Coronary artery (tissue), 2 donors: ENCODE data around the gene RBFOX2.

Experiments used
- DNase-seq: peaks from one replicate; pipeline ENCODE4 v3.0.0-alpha.2; 2017; ENCODE audit warnings: low spot score
- H3K27ac ChIP-seq, 2 donors: fragments of 200-600 bp; sonication (generic); one replicate each; pipeline ENCODE4 v1.5.1; 2016 to 2019
- H3K4me3 ChIP-seq: fragments of 200-600 bp; sonication (generic); 2 replicates; pipeline ENCODE4 v1.5.1; 2016; ENCODE audit warnings: mild to moderate bottlenecking, moderate library complexity
- TF ChIP-seq, protein P1 (sequence below): fragments of 200-600 bp; sonication (generic); IDR thresholded peaks from one replicate; pipeline ENCODE4 v1.5.1; 2019; ENCODE audit warnings: antibody characterized with exemption

RBFOX2 gene

DNA sequence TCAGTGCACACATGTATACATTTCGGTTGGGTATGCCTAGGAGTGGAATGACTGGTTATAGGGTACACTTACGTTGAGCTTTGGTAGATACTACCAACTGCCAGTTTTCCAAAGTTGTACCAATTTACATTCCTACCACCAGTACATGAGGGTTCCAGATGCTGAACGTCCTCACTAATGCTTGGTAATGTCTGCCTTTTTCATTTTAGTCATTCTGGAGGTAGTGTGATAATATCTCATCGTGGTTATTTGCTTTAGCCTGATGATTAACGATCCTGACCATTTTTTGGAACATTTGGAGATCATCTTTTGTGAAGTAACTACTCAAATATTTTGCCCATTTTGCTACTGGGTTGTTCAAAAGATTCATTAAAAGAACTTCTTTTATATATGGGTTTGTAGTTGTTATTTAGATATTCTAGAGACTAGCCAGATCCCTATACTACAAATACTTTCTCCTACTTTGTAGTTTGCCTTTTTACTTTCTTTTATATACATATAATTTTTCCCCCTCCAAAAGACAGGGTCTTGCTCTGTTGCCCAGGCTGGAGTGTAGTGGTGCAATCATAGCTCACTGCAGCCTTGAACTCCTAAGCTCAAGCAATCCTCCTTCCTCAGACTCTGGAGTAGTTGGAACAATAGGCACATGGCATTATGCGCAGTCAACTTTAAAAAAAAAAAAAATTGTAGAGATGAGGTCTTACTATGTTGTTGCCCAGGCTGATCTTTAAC lies 62.1 kb downstream of the RBFOX2 start:
- Histone ChIP-seq H3K27ac (no peak overlapping the region), H3K4me3 (no peak overlapping the region)
- TF ChIP-seq, protein P1, sequence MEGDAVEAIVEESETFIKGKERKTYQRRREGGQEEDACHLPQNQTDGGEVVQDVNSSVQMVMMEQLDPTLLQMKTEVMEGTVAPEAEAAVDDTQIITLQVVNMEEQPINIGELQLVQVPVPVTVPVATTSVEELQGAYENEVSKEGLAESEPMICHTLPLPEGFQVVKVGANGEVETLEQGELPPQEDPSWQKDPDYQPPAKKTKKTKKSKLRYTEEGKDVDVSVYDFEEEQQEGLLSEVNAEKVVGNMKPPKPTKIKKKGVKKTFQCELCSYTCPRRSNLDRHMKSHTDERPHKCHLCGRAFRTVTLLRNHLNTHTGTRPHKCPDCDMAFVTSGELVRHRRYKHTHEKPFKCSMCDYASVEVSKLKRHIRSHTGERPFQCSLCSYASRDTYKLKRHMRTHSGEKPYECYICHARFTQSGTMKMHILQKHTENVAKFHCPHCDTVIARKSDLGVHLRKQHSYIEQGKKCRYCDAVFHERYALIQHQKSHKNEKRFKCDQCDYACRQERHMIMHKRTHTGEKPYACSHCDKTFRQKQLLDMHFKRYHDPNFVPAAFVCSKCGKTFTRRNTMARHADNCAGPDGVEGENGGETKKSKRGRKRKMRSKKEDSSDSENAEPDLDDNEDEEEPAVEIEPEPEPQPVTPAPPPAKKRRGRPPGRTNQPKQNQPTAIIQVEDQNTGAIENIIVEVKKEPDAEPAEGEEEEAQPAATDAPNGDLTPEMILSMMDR: no peak
- no peak for DNase-seq

DNA sequence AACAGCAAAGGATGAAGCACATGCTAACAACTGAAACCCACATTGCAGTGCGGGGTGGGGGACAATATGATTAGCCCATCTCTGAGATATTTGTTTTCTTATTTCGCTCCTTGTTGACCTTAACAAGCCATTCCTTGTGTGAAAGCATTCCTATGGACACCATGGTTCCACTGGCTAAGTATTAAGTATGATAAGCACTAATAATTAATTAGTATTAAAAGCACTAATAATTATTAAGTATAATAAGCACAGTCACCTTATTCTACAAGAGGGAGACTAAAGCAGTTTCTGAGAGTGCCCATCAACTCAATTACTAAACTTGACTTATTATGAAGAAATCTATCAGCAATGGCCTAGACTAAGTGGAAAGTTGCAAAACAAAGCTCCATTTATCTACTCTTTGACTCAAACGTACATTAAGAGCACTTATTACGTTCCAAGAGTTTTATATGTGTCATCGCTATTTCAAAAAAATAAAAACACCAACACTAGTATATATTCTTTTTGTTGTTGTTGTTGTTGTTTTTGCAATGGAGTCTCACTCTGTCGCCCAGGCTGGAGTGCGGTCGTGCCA lies 65.3 kb downstream of the RBFOX2 start:
- TF ChIP-seq, protein P1: no peak
- DNase-seq: no peak
- no peak overlapping the region for H3K27ac ChIP-seq
- H3K4me3 ChIP-seq: no peak overlapping the region

DNA sequence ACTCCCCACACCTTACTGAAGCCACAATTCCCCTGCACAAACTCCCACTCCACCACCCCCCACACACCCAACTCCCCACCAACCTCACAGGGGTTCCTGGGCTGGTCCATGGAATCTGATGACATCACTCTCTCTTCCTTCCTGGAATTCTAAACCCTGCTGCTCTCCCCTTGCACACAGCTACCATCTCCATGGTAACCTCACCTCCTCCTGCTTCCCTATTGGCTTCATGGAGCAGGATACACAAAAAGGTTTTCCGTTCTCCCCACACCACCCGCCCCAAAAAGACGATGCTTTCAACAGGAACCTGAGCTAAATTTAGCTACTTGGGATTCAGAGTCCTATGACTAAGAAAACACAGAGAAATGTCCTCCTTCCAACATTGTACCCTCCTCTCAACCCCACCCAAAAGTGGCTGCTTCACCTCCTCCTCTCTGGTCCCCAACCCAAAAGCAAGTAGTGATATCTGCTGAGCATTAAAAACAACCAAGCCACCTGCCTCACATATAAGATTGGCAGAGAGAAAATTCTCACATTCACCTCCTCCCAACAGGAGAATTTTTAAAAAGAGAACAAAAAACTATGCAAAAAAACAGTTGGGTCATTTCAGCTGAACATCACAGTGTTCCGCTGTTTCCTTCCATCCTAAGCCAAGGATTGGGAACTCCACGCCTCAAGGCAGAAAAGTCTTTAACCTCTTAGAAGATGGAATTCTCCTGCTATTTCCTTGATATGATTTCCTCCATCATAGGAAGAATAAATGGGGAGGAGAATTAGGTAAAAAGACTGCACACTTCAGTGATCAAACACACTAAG lies 66.9 kb downstream of the RBFOX2 start:
- peak overlapping the region; percentile 32 to 60 for H3K27ac ChIP-seq
- peak overlapping the region; percentile 50 for H3K4me3 ChIP-seq
- no peak for DNase-seq
- TF ChIP-seq, protein P1: no peak

DNA sequence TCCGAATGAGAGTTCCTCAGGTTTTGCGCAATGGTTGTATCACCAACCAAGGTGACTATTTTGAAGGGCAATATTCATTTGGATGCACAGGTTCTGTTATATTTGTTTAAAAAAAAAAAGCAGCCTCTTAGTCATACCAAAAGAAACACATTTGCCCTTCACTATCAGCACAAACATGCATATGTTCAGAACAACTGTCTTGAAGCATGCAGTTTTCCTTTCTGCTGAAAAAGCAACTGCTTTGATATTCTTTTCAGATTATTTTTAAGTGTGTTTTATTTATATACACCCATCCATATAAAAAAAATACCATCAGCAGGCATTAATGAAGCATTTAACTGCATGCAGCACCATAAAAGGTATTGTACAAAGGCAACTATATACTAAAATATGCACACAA lies 67.8 kb downstream of the RBFOX2 start:
- Histone ChIP-seq H3K4me3 (no peak overlapping the region), H3K27ac (peak overlapping the region in 1 of 2 donors; percentile 60)
- TF ChIP-seq, protein P1: no peak

DNA sequence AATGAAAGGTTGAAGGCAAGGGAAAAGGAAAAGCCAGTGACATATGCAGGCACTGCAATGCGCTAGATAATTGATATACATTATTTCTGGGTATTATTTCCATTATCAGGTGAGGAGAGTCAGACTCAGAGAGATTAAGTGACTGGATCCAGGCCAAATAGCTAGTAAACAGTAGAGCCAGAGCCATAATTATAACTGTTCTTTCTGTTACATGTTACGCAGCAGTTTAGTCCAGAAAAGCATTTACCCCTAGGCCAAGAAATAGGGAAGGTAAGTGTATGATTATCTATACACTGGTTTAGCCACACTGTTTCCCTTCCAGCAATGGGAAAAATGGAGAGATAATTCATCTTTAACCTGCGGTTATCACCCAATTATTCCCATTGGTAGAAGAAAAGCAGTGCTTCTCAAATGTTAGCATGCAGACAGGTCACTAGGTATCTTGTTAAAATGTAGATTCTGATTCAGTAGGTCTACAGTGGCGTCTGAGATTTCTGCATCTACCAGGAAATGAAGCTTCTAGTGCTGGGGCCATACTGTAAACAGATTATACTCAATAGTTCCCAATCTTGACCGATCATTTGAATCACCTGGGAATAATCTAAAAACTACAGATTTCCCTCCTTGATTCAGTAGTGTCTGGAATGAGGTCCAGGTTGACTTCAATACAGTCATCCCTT lies 69.4 kb downstream of the RBFOX2 start:
- H3K27ac ChIP-seq: no peak overlapping the region
- H3K4me3 ChIP-seq: no peak overlapping the region
- TF ChIP-seq, protein P1: no peak
- no peak for DNase-seq

More for the DNA sequence above, 67.8 kb downstream of the RBFOX2 start:
- DNase-seq: no peak

DNA sequence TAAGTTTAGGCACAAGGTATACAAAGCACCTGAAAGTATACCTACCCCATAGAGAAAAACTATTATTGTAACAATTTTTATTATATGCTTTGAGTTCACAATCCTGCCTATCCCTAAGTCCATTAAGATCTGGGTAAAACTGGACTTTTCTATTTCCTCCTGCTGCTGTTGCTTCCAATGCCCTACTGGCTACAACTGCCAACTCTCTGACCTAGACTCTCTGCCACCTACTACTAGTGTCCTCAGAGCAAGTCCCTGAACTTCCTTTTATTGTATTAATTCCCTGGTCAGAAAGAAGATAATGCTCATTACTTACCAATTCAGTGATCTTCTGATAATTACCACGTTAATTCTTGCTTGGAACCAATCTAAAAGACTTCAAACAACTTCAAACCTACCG lies 70.3 kb downstream of the RBFOX2 start:
- TF ChIP-seq, protein P1: no peak
- H3K27ac ChIP-seq: no peak overlapping the region
- H3K4me3 ChIP-seq: no peak overlapping the region
- no peak for DNase-seq
